Activated naive CD8-positive, alpha-beta T cell treated with anti-CD3 and anti-CD28 coated beads, Interleukin-2, amount 50 U/mL, for 24 hours (primary cell): ENCODE data around the gene GYPC.
"Not testable (repeated sequence)": the region's sequence is repeated elsewhere in the genome, so short reads cannot be mapped to it uniquely, and the experiment has no call there.

Source experiments
- ATAC-seq: fragments of 150-1000 bp; cut with Tn5 transposase; one replicate; pipeline ENCODE4 v1.10.0; 2021
- DNase-seq: peaks from one replicate; pipeline ENCODE4 v3.0.0; 2021
- H3K27ac Mint-ChIP-seq: one replicate; pipeline ENCODE4 v1.8.0; 2021; ENCODE audit warnings: mild to moderate bottlenecking, mixed read lengths
- H3K27me3 Mint-ChIP-seq: one replicate; pipeline ENCODE4 v1.8.0; 2021; ENCODE audit warnings: mixed read lengths
- H3K36me3 Mint-ChIP-seq: one replicate; pipeline ENCODE4 v1.8.0; 2021; ENCODE audit warnings: low read depth, mixed read lengths
- H3K4me1 Mint-ChIP-seq: one replicate; pipeline ENCODE4 v1.8.0; 2021; ENCODE audit warnings: mixed read lengths
- H3K4me3 Mint-ChIP-seq: one replicate; pipeline ENCODE4 v1.8.0; 2021; ENCODE audit warnings: mild to moderate bottlenecking, moderate library complexity, mixed read lengths
- H3K9me3 Mint-ChIP-seq: one replicate; pipeline ENCODE4 v1.8.0; 2021; ENCODE audit warnings: mixed read lengths

Gene GYPC

GRCh38 chr2:126643431-126643830, 12.5 kb upstream of the GYPC start:
- peaks cover 14% of the 10 kb centered on the region for H3K4me1 Mint-ChIP-seq

GRCh38 chr2:126643972-126644371, 12.0 kb upstream of the GYPC start:
- no peak for ATAC-seq
- peaks cover 14% of the 10 kb centered on the region for H3K4me1 Mint-ChIP-seq
- H3K4me3 Mint-ChIP-seq: no peak overlapping the region
- no peaks in the 10 kb centered on the region for H3K9me3 Mint-ChIP-seq
- no peak for DNase-seq
- no peaks in the 10 kb centered on the region for H3K36me3 Mint-ChIP-seq
- H3K27me3 Mint-ChIP-seq: no peaks in the 10 kb centered on the region
- H3K27ac Mint-ChIP-seq: no peak overlapping the region

More at GRCh38 chr2:126643431-126643830, 12.5 kb upstream of the GYPC start:
- Mint-ChIP-seq H3K4me3 (no peak overlapping the region), H3K36me3 (no peaks in the 10 kb centered on the region), H3K27ac (no peak overlapping the region), H3K9me3 (no peaks in the 10 kb centered on the region), H3K27me3 (no peaks in the 10 kb centered on the region)
- ATAC-seq (no peak), DNase-seq (no peak)

- Mint-ChIP-seq H3K36me3 (no peaks in the 10 kb centered on the region), H3K4me1 (peaks cover 13% of the 10 kb centered on the region), H3K27me3 (no peaks in the 10 kb centered on the region), H3K27ac (peak overlapping the region; percentile 13), H3K4me3 (no peak overlapping the region), H3K9me3 (no peaks in the 10 kb centered on the region)
- ATAC-seq: peak; percentile 69
- no peak for DNase-seq
These were observed 11.2 kb upstream of the GYPC start for GRCh38 chr2:126644630-126645191.

- peaks cover 13% of the 10 kb centered on the region for H3K4me1 Mint-ChIP-seq
- DNase-seq (no peak), ATAC-seq (peak; percentile 54)
- H3K4me3 Mint-ChIP-seq: no peak overlapping the region
- H3K27me3 Mint-ChIP-seq: no peaks in the 10 kb centered on the region
- peak overlapping the region; percentile 13 for H3K27ac Mint-ChIP-seq
- no peaks in the 10 kb centered on the region for H3K36me3 Mint-ChIP-seq
- peaks cover 3% of the 10 kb centered on the region for H3K9me3 Mint-ChIP-seq
These were observed 10.7 kb upstream of the GYPC start for GRCh38 chr2:126645211-126645618.

GRCh38 chr2:126646026-126646425, 9.9 kb upstream of the GYPC start:
- no peaks in the 10 kb centered on the region for H3K36me3 Mint-ChIP-seq
- H3K27ac Mint-ChIP-seq: no peak overlapping the region
- H3K4me1 Mint-ChIP-seq: peaks cover 13% of the 10 kb centered on the region
- H3K27me3 Mint-ChIP-seq: no peaks in the 10 kb centered on the region
- H3K4me3 Mint-ChIP-seq: no peak overlapping the region
- no peak for ATAC-seq
- peaks cover 11% of the 10 kb centered on the region for H3K9me3 Mint-ChIP-seq
- no peak for DNase-seq

- not testable (repeated sequence) for H3K36me3 Mint-ChIP-seq, H3K27ac Mint-ChIP-seq, ATAC-seq, H3K4me3 Mint-ChIP-seq, DNase-seq, H3K27me3 Mint-ChIP-seq
- peaks cover 11% of the 10 kb centered on the region for H3K9me3 Mint-ChIP-seq
- peaks cover 13% of the 10 kb centered on the region for H3K4me1 Mint-ChIP-seq
These were observed 8.1 kb upstream of the GYPC start for GRCh38 chr2:126647714-126648344.

- not testable (repeated sequence) for DNase-seq, H3K36me3 Mint-ChIP-seq, H3K27me3 Mint-ChIP-seq, ATAC-seq, H3K27ac Mint-ChIP-seq, H3K4me3 Mint-ChIP-seq
- peaks cover 16% of the 10 kb centered on the region for H3K4me1 Mint-ChIP-seq
- H3K9me3 Mint-ChIP-seq: peaks cover 11% of the 10 kb centered on the region
These were observed 7.6 kb upstream of the GYPC start for GRCh38 chr2:126648345-126648786.

GRCh38 chr2:126649101-126649500, 6.9 kb upstream of the GYPC start:
- ATAC-seq (no peak), DNase-seq (no peak)
- H3K27ac Mint-ChIP-seq: no peak overlapping the region
- H3K36me3 Mint-ChIP-seq: no peaks in the 10 kb centered on the region
- H3K4me1 Mint-ChIP-seq: peaks cover 18% of the 10 kb centered on the region
- H3K27me3 Mint-ChIP-seq: no peaks in the 10 kb centered on the region
- H3K9me3 Mint-ChIP-seq: peaks cover 11% of the 10 kb centered on the region
- no peak overlapping the region for H3K4me3 Mint-ChIP-seq

- peaks cover 20% of the 10 kb centered on the region for H3K4me1 Mint-ChIP-seq
- DNase-seq: no peak
- no peak overlapping the region for H3K4me3 Mint-ChIP-seq
- peaks cover 11% of the 10 kb centered on the region for H3K9me3 Mint-ChIP-seq
- H3K27ac Mint-ChIP-seq: no peak overlapping the region
- no peak for ATAC-seq
- peaks cover 2% of the 10 kb centered on the region for H3K36me3 Mint-ChIP-seq
- H3K27me3 Mint-ChIP-seq: peaks cover 2% of the 10 kb centered on the region
These were observed 5.0 kb upstream of the GYPC start for GRCh38 chr2:126650994-126651393.

GRCh38 chr2:126652323-126652891, 3.6 kb upstream of the GYPC start:
- peaks cover 2% of the 10 kb centered on the region for H3K27me3 Mint-ChIP-seq
- H3K4me3 Mint-ChIP-seq: no peak overlapping the region
- DNase-seq (no peak), ATAC-seq (no peak)
- peaks cover 20% of the 10 kb centered on the region for H3K4me1 Mint-ChIP-seq
- H3K36me3 Mint-ChIP-seq: peaks cover 8% of the 10 kb centered on the region
- peaks cover 11% of the 10 kb centered on the region for H3K9me3 Mint-ChIP-seq
- H3K27ac Mint-ChIP-seq: no peak overlapping the region

GRCh38 chr2:126653109-126653508, 2.8 kb upstream of the GYPC start:
- Mint-ChIP-seq H3K4me3 (no peak overlapping the region), H3K27ac (no peak overlapping the region), H3K36me3 (peaks cover 10% of the 10 kb centered on the region), H3K27me3 (peaks cover 2% of the 10 kb centered on the region), H3K4me1 (peaks cover 27% of the 10 kb centered on the region), H3K9me3 (peaks cover 11% of the 10 kb centered on the region)
- DNase-seq: no peak
- no peak for ATAC-seq

- no peak overlapping the region for H3K27ac Mint-ChIP-seq
- peaks cover 2% of the 10 kb centered on the region for H3K27me3 Mint-ChIP-seq
These were observed 2.2 kb upstream of the GYPC start for GRCh38 chr2:126653761-126654160.

GRCh38 chr2:126655051-126655450, 907 bp upstream of the GYPC start:
- Mint-ChIP-seq H3K27me3 (peaks cover 2% of the 10 kb centered on the region), H3K27ac (peak overlapping the region; percentile 91), H3K4me1 (peaks cover 45% of the 10 kb centered on the region), H3K36me3 (peaks cover 23% of the 10 kb centered on the region), H3K9me3 (peaks cover 10% of the 10 kb centered on the region), H3K4me3 (peak overlapping the region; percentile 89)
- ATAC-seq (no peak), DNase-seq (no peak)

More at GRCh38 chr2:126653761-126654160, 2.2 kb upstream of the GYPC start:
- H3K4me1 Mint-ChIP-seq: peaks cover 32% of the 10 kb centered on the region
- no peak overlapping the region for H3K4me3 Mint-ChIP-seq
- ATAC-seq (no peak), DNase-seq (no peak)
- H3K9me3 Mint-ChIP-seq: peaks cover 11% of the 10 kb centered on the region
- H3K36me3 Mint-ChIP-seq: peaks cover 14% of the 10 kb centered on the region

- ATAC-seq (no peak), DNase-seq (peak; percentile 46)
- Mint-ChIP-seq H3K4me1 (peaks cover 61% of the 10 kb centered on the region), H3K4me3 (peak overlapping the region; percentile 89), H3K36me3 (peaks cover 28% of the 10 kb centered on the region), H3K27ac (peak overlapping the region; percentile 94), H3K9me3 (no peaks in the 10 kb centered on the region), H3K27me3 (peaks cover 2% of the 10 kb centered on the region)
These were observed 631 bp downstream of the GYPC start for GRCh38 chr2:126656431-126657147.
